ENCODE data around the gene KCNIP1.
"Not testable (repeated sequence)": the region's sequence is repeated elsewhere in the genome, so short reads cannot be mapped to it uniquely, and the experiment has no call there.

The KCNIP1 gene

DNA sequence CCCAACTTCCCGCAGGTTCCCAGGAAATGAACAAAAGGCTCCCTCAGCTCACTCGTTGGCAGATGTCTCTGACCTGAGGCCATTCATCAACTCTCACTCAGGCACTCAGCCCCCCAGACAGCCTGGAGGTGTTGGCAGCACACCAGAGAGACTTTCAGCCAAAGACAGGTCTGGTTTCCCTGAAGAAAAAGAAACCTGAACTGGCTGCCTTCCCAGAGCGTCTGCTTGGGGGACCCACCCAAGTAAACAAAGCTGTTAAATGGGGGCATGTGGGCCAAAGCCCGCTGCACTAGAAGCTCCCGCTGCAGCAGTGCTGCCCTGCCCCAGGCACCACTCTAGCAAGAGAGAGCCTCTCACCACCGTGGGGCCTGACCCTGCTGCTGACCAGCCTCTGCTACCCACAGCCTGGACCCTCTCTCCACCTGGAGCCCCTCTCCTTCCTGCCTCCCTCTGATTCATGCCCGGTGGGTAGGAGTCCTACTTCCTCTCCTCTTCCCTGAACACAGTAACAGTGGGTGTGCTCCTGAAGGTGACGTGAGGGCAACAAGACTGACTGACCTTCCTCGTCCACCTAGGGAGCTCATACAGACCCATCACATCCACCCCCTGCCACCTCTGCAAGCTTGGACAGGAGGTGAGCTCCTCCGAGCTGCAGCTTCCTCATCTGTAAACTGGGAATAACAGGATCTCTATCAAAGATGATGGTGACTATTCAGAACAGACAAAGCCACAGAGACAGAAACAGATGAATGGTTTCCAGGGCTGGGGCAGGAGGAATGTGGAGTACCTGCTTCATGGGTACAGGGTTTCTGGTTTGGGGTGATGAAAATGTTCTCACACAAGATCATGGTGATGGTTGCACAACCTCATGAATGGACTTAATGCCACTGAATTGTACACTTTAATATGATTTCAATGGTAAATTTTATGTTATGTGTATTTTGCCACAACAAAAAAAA lies 248.7 kb downstream of the KCNIP1 start:
- no peak for DNase-seq (ENCODE audit: extremely low spot score)
- TF ChIP-seq, protein P1, sequence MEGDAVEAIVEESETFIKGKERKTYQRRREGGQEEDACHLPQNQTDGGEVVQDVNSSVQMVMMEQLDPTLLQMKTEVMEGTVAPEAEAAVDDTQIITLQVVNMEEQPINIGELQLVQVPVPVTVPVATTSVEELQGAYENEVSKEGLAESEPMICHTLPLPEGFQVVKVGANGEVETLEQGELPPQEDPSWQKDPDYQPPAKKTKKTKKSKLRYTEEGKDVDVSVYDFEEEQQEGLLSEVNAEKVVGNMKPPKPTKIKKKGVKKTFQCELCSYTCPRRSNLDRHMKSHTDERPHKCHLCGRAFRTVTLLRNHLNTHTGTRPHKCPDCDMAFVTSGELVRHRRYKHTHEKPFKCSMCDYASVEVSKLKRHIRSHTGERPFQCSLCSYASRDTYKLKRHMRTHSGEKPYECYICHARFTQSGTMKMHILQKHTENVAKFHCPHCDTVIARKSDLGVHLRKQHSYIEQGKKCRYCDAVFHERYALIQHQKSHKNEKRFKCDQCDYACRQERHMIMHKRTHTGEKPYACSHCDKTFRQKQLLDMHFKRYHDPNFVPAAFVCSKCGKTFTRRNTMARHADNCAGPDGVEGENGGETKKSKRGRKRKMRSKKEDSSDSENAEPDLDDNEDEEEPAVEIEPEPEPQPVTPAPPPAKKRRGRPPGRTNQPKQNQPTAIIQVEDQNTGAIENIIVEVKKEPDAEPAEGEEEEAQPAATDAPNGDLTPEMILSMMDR (IDR thresholded peaks at IDR 0.05; ENCODE audit: control extremely low read depth, extremely low read depth, low read depth, missing control alignments): no peak
- POLR2A ChIA-PET: no interaction called here
- CTCF ChIA-PET: no interaction called here

DNA sequence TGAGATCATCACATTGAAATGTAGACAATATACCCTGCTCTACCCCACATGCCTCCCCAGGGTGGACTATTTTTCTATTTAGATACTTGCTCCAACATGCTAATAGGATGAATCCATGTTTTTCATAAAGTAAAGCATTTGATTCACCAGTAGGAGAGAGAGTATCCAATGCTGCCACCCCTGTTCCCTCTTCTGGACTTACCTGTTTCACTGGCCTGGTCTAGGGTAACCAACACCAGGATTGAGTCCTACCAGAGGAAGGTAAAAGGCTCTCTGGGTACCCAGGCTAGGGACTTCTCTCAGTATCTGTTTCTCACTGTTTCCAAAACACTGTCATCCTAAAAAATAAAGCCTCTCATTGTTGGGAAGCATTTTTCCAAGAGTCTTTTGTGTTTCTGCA lies 249.5 kb downstream of the KCNIP1 start:
- ChIA-PET POLR2A (no interaction called here), CTCF (no interaction called here)
- DNase-seq (ENCODE audit: extremely low spot score): no peak

GRCh38 chr5:170754508-170754907 lies 250.7 kb downstream of the KCNIP1 start:
- DNase-seq (ENCODE audit: extremely low spot score); POLR2A ChIA-PET; CTCF ChIA-PET: not testable (repeated sequence)

More for the DNA sequence above, 249.5 kb downstream of the KCNIP1 start:
- TF ChIP-seq, protein P1 (IDR thresholded peaks at IDR 0.05; ENCODE audit: control extremely low read depth, extremely low read depth, low read depth, missing control alignments): no peak

DNA sequence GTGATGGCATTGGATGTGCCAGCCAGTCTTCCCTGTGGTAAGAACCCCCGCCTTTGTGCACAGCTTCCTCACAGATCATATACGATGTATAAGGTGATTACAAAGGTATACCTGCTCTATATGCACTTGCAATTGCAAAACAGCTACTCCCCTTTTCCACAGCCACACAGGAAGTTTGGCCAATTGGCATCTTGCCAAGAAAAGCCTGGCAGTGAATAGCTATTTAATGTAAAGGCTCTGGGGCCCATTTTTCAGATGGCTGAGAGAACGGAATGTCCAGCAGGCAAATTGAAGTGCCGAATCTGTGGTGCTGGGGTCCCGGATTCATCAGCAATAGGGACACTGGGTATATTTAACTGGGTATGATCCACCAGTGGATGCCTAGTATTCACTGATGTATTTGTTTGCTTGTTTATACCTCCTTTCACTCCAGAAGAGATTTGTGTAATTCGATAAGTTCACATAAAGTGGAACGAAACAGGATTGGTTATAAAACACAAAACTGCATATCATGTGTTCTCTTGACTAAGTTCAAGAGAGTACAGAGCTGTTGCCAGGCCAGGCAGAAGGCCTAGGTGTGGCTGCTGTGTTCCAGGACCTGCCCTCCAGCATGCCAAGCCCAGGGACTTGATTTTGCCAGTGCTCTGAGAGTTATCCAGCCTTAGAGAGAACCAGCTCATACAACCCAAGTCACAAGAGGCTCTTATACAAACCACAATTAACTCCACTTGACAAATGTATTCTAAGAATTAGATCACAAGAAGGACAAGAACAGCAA lies 252.0 kb downstream of the KCNIP1 start:
- DNase-seq (ENCODE audit: extremely low spot score): no peak
- ChIA-PET CTCF (interaction anchor here (1.3 kb wide), 1 partner anchor 12 kb away, joined by 4 read pairs; no protein-coding TSS in a partner anchor), POLR2A (no interaction called here)
- TF ChIP-seq, protein P1 (IDR thresholded peaks at IDR 0.05; ENCODE audit: control extremely low read depth, extremely low read depth, low read depth, missing control alignments): no peak

- DNase-seq (ENCODE audit: extremely low spot score): no peak
- POLR2A ChIA-PET: no interaction called here
- TF ChIP-seq, protein P1 (IDR thresholded peaks at IDR 0.05; ENCODE audit: control extremely low read depth, extremely low read depth, low read depth, missing control alignments): no peak
- CTCF ChIA-PET: interaction anchor here (1.3 kb wide), 1 partner anchor 12 kb away, joined by 4 read pairs; no protein-coding TSS in a partner anchor
Measured at GRCh38 chr5:170756691-170757090, 252.9 kb downstream of the KCNIP1 start.

DNA sequence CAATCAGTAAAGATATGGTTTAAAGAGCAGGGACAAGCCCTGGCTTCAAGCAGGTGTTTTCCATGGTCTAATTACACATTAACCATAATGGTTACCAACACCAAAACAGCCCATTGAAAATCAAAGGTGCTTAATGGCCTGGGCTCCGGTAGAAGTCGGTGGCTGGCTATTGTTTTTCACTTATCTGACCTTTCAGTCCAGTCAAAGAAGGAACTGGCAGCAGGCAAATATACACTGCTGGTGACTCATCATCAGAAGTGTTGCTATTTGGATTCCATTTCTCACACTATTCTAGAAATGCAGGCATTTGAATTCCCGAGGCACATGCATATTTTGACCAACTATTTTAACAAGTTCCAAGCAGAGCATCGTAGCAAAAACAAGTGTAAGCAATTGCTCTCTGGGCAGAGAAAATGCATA lies 253.4 kb downstream of the KCNIP1 start:
- DNase-seq (ENCODE audit: extremely low spot score): peak; percentile 42
- ChIA-PET POLR2A (no interaction called here), CTCF (no interaction called here)
- TF ChIP-seq, protein P1 (IDR thresholded peaks at IDR 0.05; ENCODE audit: control extremely low read depth, extremely low read depth, low read depth, missing control alignments): no peak

DNA sequence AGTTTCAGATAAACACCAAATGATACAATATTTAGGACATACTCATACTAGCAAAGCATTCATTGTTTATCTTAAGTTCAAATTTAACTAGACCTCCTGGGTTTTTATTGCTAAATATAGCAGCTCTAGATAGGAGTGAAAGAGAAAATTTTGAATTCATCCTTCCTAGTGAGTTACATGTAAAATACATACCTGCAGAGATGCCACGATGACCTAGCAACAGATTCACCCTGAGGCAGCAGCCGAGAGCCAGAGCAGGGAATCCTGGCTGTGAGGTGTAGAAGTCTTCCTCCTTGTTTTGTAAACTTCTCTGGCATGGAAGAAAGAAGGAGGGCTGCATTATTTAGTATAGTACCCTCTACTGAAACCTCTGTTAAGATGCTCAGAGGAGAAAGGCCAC lies 253.8 kb downstream of the KCNIP1 start:
- DNase-seq (ENCODE audit: extremely low spot score): no peak
- POLR2A ChIA-PET: no interaction called here
- TF ChIP-seq, protein P1 (IDR thresholded peaks at IDR 0.05; ENCODE audit: control extremely low read depth, extremely low read depth, low read depth, missing control alignments): no peak
- CTCF ChIA-PET: no interaction called here

Data from GM10248 (cell line).